ENCODE results near the gene OSBPL10. TPM values are rescaled to one million over a fixed set of nuclear protein-coding genes. Genes with fewer than 3 reads are reported as not detected.
A peak's percentile ranks its signal among the peaks of the same experiment; 100 is the strongest.

The OSBPL10 gene
- total RNA-seq, 1 donor = 15.0 TPM

DNA sequence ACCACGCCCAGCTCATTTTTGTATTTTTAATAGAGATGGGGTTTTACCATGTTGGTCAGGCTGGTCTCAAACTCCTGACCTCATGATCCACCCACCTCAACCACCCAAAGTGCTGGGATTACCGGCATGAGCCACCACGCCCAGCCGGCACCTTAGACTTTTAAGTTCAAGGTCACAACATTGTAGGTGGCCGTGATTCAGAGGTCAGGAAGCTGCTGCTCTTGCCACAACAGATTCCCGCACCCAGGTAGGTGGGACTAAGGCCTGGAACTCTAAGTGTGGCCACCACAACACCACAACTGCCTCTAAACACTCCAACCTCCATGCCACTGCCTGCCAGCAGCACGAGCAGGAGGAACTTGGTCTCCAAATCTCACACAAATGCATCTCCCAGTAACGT, 251.5 kb downstream of the OSBPL10 start:
- no peak for DNase-seq (ENCODE audit: low read depth)
- TF ChIP-seq, protein P1, sequence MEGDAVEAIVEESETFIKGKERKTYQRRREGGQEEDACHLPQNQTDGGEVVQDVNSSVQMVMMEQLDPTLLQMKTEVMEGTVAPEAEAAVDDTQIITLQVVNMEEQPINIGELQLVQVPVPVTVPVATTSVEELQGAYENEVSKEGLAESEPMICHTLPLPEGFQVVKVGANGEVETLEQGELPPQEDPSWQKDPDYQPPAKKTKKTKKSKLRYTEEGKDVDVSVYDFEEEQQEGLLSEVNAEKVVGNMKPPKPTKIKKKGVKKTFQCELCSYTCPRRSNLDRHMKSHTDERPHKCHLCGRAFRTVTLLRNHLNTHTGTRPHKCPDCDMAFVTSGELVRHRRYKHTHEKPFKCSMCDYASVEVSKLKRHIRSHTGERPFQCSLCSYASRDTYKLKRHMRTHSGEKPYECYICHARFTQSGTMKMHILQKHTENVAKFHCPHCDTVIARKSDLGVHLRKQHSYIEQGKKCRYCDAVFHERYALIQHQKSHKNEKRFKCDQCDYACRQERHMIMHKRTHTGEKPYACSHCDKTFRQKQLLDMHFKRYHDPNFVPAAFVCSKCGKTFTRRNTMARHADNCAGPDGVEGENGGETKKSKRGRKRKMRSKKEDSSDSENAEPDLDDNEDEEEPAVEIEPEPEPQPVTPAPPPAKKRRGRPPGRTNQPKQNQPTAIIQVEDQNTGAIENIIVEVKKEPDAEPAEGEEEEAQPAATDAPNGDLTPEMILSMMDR (IDR thresholded peaks at IDR 0.05; ENCODE audit: insufficient read depth, low read length) = no peak
- H3K4me3 ChIP-seq (ENCODE audit: low read depth, low read length) = no peak overlapping the region

DNA sequence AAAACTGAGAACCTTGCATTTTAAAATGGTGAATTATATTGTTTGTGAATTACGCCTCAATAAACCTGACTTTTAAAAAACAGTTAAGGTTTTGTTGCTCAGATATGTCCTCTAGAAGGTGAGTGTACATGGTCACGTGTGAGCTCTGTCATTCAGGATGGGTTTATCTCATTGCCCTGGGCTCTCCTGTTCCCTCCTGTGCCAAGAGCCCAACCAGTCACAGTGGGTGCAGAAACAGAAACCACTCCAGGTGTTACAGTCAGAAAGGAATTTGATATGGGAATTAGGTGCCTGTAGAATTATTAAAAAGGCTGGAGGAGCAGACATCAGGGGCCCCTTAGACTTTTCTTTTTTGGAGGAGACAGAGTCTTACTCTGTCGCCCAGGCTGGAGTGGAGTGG, 252.0 kb downstream of the OSBPL10 start:
- no peak for DNase-seq (ENCODE audit: low read depth)
- no peak overlapping the region for H3K4me3 ChIP-seq (ENCODE audit: low read depth, low read length)
- TF ChIP-seq, protein P1 (IDR thresholded peaks at IDR 0.05; ENCODE audit: insufficient read depth, low read length) = no peak

DNA sequence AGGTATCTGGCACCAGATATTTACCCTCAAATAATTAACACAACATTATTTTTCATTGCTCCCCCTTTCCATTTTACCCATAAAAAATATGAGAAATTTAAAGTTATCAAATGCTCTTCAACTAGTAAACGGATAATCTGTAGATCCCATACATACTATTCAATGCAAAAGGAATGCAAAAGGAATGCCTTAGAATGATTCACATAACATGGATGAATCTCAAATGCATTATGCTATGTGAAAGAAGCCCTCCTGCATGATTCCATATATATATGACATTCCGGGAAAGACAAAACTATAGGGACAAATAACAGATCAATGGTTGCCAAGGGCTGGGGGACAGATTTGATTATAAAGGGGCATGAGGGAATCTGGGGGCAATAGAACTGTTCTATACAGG, 252.7 kb downstream of the OSBPL10 start:
- no peak overlapping the region for H3K4me3 ChIP-seq (ENCODE audit: low read depth, low read length)
- no peak for DNase-seq (ENCODE audit: low read depth)
- TF ChIP-seq, protein P1 (IDR thresholded peaks at IDR 0.05; ENCODE audit: insufficient read depth, low read length) = no peak

DNA sequence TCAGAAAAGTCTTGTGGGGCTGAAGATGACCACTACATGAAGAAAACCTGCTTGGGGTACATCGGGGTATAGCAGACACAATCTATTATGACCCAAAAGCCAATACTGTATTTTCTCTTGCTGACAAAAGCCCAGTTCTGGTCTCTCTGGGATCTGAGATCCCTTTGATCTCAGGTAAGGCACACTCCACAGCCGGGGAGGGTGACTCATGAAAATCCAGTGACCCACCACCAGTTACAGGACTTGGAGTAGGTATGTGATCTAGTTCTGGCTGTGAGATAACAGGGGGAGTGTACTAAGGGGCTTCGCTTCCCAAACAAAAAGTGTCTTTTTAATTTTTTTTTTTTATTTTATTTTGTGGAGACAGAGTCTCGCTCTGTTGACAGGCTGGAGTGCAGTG, 255.1 kb downstream of the OSBPL10 start:
- H3K4me3 ChIP-seq (ENCODE audit: low read depth, low read length) = no peak overlapping the region
- TF ChIP-seq, protein P1 (IDR thresholded peaks at IDR 0.05; ENCODE audit: insufficient read depth, low read length) = no peak
- DNase-seq (ENCODE audit: low read depth) = no peak

DNA sequence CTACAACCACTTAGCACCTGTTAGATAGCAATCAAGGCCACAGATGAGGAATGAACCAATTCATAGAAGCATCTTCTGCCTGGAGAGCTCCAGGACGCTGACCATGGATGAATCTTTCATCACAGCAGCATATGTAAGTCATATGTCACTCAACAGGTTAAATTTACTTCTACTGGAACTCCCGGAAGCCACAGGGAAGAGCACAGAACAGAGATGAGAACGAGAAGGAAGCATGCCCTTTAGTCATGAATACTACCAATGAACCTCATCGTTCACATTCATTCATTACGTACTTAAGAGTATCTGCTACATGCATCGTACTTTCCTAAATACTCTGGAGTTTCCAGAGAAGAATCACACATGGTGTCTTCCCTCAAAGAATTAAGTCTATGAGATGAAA, 255.5 kb downstream of the OSBPL10 start:
- DNase-seq (ENCODE audit: low read depth) = no peak
- H3K4me3 ChIP-seq (ENCODE audit: low read depth, low read length) = no peak overlapping the region
- TF ChIP-seq, protein P1 (IDR thresholded peaks at IDR 0.05; ENCODE audit: insufficient read depth, low read length) = no peak

DNA sequence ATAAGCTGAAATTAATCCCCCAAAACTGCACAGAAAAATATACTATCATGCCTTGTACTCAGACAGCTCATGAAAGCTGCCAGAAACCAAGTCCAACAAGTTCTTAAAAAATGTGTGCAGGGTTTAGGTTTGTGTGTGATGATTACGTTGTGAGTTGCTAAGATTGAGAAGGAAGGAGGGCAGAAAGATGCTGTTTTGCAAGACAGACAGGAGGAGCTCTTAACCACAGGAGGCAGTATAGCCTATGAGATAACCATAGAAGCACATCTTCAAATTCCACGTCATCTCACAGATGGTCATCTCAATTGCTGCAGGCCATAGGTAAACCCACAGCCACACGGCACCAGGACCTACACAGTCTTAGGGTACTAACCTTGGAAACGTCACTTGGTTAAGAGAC, 256.4 kb downstream of the OSBPL10 start:
- peak; percentile 14 for DNase-seq (ENCODE audit: low read depth)
- H3K4me3 ChIP-seq (ENCODE audit: low read depth, low read length) = no peak overlapping the region
- TF ChIP-seq, protein P1 (IDR thresholded peaks at IDR 0.05; ENCODE audit: insufficient read depth, low read length) = peak; percentile 35

DNA sequence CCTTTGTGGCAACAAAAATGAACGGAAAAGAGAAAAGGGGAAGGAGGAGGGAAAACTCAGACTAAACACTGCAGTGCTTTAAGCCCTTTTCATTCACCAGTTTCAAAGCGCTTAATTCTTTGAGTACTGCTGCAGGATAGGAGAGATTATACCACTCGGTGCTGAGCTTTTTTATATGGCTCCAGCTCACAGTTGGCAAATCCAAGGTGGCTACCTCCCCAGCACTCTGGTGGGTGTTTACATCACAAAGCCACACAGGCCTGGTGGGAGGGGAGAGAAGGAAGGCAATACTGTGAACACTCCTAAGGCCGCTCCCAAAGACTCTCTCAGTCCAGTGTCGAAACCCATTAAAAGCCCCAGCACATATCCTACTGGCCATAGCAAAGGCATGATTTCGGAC, 256.9 kb downstream of the OSBPL10 start:
- TF ChIP-seq, protein P1 (IDR thresholded peaks at IDR 0.05; ENCODE audit: insufficient read depth, low read length) = no peak
- no peak overlapping the region for H3K4me3 ChIP-seq (ENCODE audit: low read depth, low read length)
- DNase-seq (ENCODE audit: low read depth) = no peak

All from fibroblast of the aortic adventitia (primary cell).